Spleen (tissue), 11 donors: ENCODE data around the gene RPL37. TPM values are rescaled to one million over a fixed set of nuclear protein-coding genes. Genes with fewer than 3 reads are reported as not detected.

ENCODE experiments used
- DNase-seq: peaks from one replicate; pipeline ENCODE4 v3.0.0-alpha.2; 2020
- H3K27ac ChIP-seq, 8 donors: fragments of 200-600 bp; sonication (generic) in 7 of 8; 1 replicate in 4 of 8; 2 replicates in 4 of 8; pipeline versions ENCODE4 v1.5.0 to v1.8.0; 2016 to 2021; ENCODE audit warnings: inconsistent platforms in 4 of 8, mild to moderate bottlenecking in 4 of 8, moderate library complexity in 1 of 8
- H3K27me3 ChIP-seq, 7 donors: fragments of 200-600 bp; sonication (generic) in 6 of 7; replicated peaks in 1 of 7; 1 replicate in 4 of 7; 2 replicates in 3 of 7; pipeline versions ENCODE4 v1.5.0 to v1.8.0; 2016 to 2021; ENCODE audit warnings: inconsistent platforms in 3 of 7, mild to moderate bottlenecking in 1 of 7
- H3K36me3 ChIP-seq, 6 donors: fragments of 200-600 bp; sonication (generic) in 5 of 6; 1 replicate in 4 of 6; 2 replicates in 2 of 6; pipeline versions ENCODE4 v1.5.0 to v1.8.0; 2016 to 2021; ENCODE audit warnings: inconsistent platforms in 2 of 6
- H3K4me1 ChIP-seq, 6 donors: fragments of 200-600 bp; sonication (generic) in 5 of 6; 1 replicate in 3 of 6; 2 replicates in 3 of 6; pipeline versions ENCODE4 v1.5.0 to v1.8.0; 2016 to 2021; ENCODE audit warnings: inconsistent platforms in 3 of 6
- H3K4me3 ChIP-seq, 8 donors: fragments of 200-600 bp; sonication (generic) in 7 of 8; 1 replicate in 4 of 8; 2 replicates in 4 of 8; pipeline versions ENCODE4 v1.5.0 to v1.8.0; 2016 to 2021; ENCODE audit warnings: inconsistent platforms in 4 of 8, mild to moderate bottlenecking in 4 of 8, moderate library complexity in 2 of 8
- H3K9me3 ChIP-seq, 8 donors: fragments of 200-600 bp; sonication (generic) in 7 of 8; 1 replicate in 4 of 8; 2 replicates in 4 of 8; pipeline versions ENCODE4 v1.5.0 to v1.8.0; 2016 to 2021; ENCODE audit warnings: inconsistent platforms in 4 of 8
- CTCF ChIP-seq, 11 experiments: fragments of 200-600 bp in 7 of 11; fragments of 450-650 bp in 4 of 11; sonication (generic) in 4 of 11; IDR thresholded peaks in 8 of 11; conservative IDR thresholded peaks in 3 of 11; 1 replicate in 7 of 11; 2 replicates in 4 of 11; pipeline versions ENCODE4 v1.4.0 to v1.8.0; 2016 to 2021; ENCODE audit warnings: antibody characterized with exemption in 11 of 11, inconsistent platforms in 4 of 11, mild to moderate bottlenecking in 1 of 11
- POLR2A ChIP-seq, 3 donors: fragments of 450-650 bp; IDR thresholded peaks; one replicate each; pipeline ENCODE4 v1.5.1; 2017; ENCODE audit warnings: antibody characterized with exemption in 3 of 3, mild to moderate bottlenecking in 1 of 3
- POLR2AphosphoS5 ChIP-seq, 3 donors: sonication (generic); formaldehyde crosslinking; IDR thresholded peaks; one replicate each; pipeline ENCODE4 v1.5.1; 2017; ENCODE audit warnings: antibody characterized with exemption in 3 of 3
- WGBS, 5 donors: extraction: QIAGEN DNeasy Blood & Tissue Kit in 3 of 5; methylation state at CpG; one replicate each; pipeline versions ENCODE4 v1.1.5 to v1.1.7; 2013 to 2018; 5-methylcytosine and 5-hydroxymethylcytosine counted together
- intact Hi-C: fragments of 100-400 bp; cut with DNase I; formaldehyde crosslinking; loops from one replicate; pipeline ENCODE4 v1.15.0; 2023; ENCODE audit warnings: low total_unique reads
- polyA plus RNA-seq, 3 donors: library from polyadenylated mRNA; stranded (reverse); fragments of 200-250 nt; gene quantifications; one replicate each; pipeline ENCODE4 v1.2.1, GENCODE V29; 2013
- total RNA-seq, 7 donors: library from RNA; depleted of rRNA in 3 of 7; stranded (reverse); fragments of >200 nt in 3 of 7; fragmentation: NEBNext Ultra II Directional in 4 of 7; extraction: Animal tissue kit (Norgen Biotek cat#: 25700) in 4 of 7; gene quantifications; one replicate each; pipeline versions ENCODE4 v1.1.0 to v1.2.1, GENCODE V29; 2016 to 2021
- donor health status: healthy with polysubstance abuse.
- donor health status: DM: no; HTN: no; CAD: no; lungs with moderate emphysema.
- donor health status: DM: no; HTN: no; CAD: no.
- donor health status: Bipolar disorder and iron deficiency.
- donor health status: healthy.
- donor health status: DM: no; HTN: no; CAD: no.
- donor health status: DM: yes; HTN: yes; CAD: no.

The RPL37 gene
- total and polyA plus RNA-seq, 10 donors, result 278 to 5,876 (median 1,240) TPM

- TF ChIP-seq CTCF (IDR thresholded peaks at IDR 0.05 in 8 of 11, conservative IDR thresholded peaks at IDR 0.05 in 3 of 11) (no peak), POLR2A (IDR thresholded peaks at IDR 0.05) (no peak), POLR2AphosphoS5 (IDR thresholded peaks at IDR 0.05) (no peak)
- Histone ChIP-seq H3K36me3 (peaks cover 0 to 76% (median 24%) of the 10 kb centered on the region in 6 donors), H3K27me3 (no peaks in the 10 kb centered on the region), H3K4me3 (no peak overlapping the region), H3K27ac (no peak overlapping the region), H3K9me3 (no peaks in the 10 kb centered on the region), H3K4me1 (peaks cover 0 to 13% (median 5%) of the 10 kb centered on the region in 6 donors)
- 54 to 82% (median 71%) methylated on average over 4 of the region's 4 CpGs for WGBS, 5 donors
- intact Hi-C loops, result no loop called here
- DNase-seq, result no peak
Observed at GRCh38 chr5:40853632-40854192, 18.7 kb upstream of the RPL37 start.

GRCh38 chr5:40847525-40847924, 12.5 kb upstream of the RPL37 start:
- Histone ChIP-seq H3K27ac (no peak overlapping the region), H3K4me1 (peaks cover 0 to 72% (median 24%) of the 10 kb centered on the region in 6 donors), H3K36me3 (peaks cover 0 to 66% (median 8%) of the 10 kb centered on the region in 6 donors), H3K4me3 (no peak overlapping the region), H3K9me3 (no peaks in the 10 kb centered on the region), H3K27me3 (no peaks in the 10 kb centered on the region)
- intact Hi-C loops, result no loop called here
- no peak for TF ChIP-seq CTCF (IDR thresholded peaks at IDR 0.05 in 8 of 11, conservative IDR thresholded peaks at IDR 0.05 in 3 of 11)
- no peak for TF ChIP-seq POLR2A (IDR thresholded peaks at IDR 0.05)
- no peak for TF ChIP-seq POLR2AphosphoS5 (IDR thresholded peaks at IDR 0.05)
- DNase-seq, result no peak
- 90 to 100% (median 96%) methylated on average over 1 of the region's 1 CpG for WGBS, 5 donors

- H3K27me3 ChIP-seq, result no peaks in the 10 kb centered on the region
- intact Hi-C loops, result no loop called here
- peaks cover 0 to 84% (median 30%) of the 10 kb centered on the region in 6 donors for H3K4me1 ChIP-seq
- no peaks in the 10 kb centered on the region for H3K9me3 ChIP-seq
- no peak overlapping the region for H3K27ac ChIP-seq
- no peak for TF ChIP-seq POLR2A (IDR thresholded peaks at IDR 0.05)
- no peak for TF ChIP-seq POLR2AphosphoS5 (IDR thresholded peaks at IDR 0.05)
- TF ChIP-seq CTCF (IDR thresholded peaks at IDR 0.05 in 8 of 11, conservative IDR thresholded peaks at IDR 0.05 in 3 of 11), result no peak
- DNase-seq, result no peak
- no peak overlapping the region for H3K4me3 ChIP-seq
- H3K36me3 ChIP-seq, result peaks cover 0 to 55% (median 0%) of the 10 kb centered on the region in 6 donors
- 93 to 95% (median 94%) methylated on average over 2 of the region's 2 CpGs for whole genome bisulfite sequencing, 5 donors
Observed at GRCh38 chr5:40846371-40846770, 11.3 kb upstream of the RPL37 start.

GRCh38 chr5:40844565-40844964, 9.5 kb upstream of the RPL37 start:
- Histone ChIP-seq H3K36me3 (peaks cover 0 to 41% (median 0%) of the 10 kb centered on the region in 6 donors), H3K4me3 (no peak overlapping the region), H3K27me3 (no peaks in the 10 kb centered on the region), H3K4me1 (peaks cover 0 to 89% (median 34%) of the 10 kb centered on the region in 6 donors), H3K27ac (no peak overlapping the region), H3K9me3 (no peaks in the 10 kb centered on the region)
- WGBS, 5 donors, result 86 to 96% (median 93%) methylated on average over 4 of the region's 4 CpGs
- DNase-seq, result no peak
- TF ChIP-seq CTCF (IDR thresholded peaks at IDR 0.05 in 8 of 11, conservative IDR thresholded peaks at IDR 0.05 in 3 of 11) (no peak), POLR2AphosphoS5 (IDR thresholded peaks at IDR 0.05) (no peak), POLR2A (IDR thresholded peaks at IDR 0.05) (no peak)
- intact Hi-C loops, result no loop called here
